Endothelial cell of hepatic sinusoid (primary cell): ENCODE measurements around the gene HIPK1.

Source experiments
- in situ Hi-C: cut with HindIII; loops from 2 replicates; pipeline ENCODE4 v1.10.0; 2017; ENCODE audit warnings: low sequenced_read_pairs

The HIPK1 gene

DNA sequence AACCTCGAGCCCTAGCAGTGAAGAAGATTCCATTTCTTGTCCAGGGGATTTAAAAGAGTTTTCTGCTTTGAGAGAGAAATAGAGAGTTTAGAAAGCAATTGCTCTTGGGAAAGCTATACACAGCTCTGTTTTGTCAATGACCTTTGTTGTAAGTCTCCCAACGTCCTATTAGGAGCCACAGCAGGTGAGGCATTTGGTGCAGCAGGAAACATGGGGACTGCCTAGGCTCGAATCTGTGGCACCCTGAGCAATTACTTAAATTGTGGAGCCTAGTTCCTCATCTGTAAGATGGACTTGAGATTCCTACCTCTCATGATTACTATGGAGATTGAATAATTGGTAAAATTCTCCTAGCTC lies 15.8 kb upstream of the HIPK1 start:
- in situ Hi-C loops: no loop called here

DNA sequence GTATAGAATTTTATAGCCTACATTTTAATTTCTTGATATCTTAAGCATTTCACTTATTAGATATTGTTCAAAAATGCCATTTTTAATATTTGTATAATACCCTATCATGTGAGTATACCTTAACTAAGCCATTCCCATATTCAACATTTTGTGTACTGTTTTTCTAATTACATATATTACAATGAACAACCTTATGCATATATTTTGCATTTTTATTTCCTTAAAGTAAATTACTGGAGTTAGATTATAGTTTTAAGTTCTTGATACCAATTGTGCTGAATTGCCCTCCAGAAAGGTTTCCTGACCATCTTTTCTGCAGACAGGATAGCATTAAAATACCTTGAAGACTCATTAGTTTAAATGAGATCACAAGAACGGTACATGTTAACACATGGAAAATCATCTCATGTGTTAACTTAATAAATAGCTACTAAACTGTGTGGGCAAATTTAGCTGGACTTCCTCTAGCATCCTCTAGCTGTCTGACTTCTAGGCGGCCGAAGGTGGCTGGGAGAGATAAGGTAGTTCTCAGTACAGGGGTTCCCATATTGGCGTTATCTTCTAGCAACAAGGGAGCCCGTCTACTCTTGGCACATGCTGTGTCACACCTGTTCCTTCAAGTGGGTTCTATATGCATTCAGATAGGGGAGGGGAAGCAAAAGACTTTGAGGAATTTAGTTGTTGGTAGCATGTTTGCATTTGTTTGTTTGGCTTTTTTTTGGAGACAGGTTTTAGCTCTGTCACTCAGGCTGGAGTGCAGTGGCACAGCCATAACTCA lies 15.0 kb upstream of the HIPK1 start:
- in situ Hi-C loops: no loop called here

DNA sequence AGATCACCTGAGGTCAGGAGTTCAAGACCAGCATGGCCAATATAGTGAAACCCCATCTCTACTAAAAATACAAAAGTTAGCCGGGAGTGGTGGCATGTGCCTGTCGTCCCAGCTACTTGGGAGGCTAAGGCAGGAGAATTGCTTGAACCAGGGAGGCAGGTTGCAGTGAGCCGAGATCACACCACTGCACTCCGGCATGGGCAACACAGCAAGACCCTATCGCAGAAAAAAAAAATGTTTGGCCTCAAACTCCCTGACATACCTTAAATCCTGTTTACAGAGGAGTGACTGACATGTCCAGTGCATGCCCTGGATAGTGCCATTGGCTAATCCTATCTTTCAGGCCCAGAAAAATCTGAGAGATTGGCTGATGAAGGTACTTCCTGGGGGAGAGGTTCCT lies 12.2 kb upstream of the HIPK1 start:
- in situ Hi-C loops: no loop called here

DNA sequence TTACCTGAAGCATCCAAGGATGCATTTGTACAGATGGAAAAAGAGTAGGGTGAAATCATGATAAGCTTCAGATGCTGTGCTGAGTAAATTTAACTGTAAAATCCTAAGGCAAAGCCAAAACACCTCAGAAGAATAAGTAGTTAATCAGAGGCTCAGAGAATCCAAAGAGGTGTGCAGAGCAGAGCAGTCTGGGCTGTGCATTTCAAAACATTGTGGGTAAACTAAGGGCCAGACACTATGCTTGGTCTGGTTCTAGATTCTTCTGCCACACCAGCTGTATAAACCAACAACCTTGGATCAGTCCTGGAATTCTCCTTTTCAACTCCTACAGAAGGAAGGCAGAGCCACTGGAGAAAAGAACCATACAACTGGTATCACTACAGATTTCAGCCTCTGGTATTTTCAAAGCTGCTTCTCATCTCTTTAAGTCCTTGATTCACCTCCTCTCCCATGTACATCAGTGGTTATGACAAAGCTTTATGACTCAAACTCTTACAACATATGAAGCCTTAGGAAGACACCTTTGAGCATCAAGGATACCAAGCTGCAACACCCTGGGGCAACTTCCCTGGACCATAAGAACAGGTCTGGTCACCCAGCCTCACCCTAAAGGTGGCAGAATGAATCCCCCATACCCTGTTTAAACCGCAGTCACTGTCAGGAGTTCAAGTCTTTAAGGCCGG lies 11.6 kb upstream of the HIPK1 start:
- in situ Hi-C loops: no loop called here

DNA sequence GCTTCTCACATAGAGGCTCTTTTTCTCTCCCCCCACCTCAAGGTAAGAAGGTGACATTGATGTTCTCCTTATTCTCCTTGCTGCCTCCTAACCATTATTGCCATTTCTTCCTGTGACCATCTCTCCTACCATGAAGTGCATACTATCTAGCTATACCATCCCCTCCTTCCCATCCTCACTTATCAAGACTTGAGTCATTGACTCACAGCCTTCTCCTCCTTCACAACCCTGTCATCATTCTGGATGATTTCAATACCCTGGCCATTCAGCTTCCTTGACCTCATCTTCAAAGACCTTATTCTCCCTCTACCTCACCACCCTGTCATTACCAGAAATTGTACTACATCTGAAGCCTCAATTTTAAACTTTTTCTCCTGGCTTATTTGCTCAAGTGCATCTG lies 10.9 kb upstream of the HIPK1 start:
- in situ Hi-C loops: no loop called here

DNA sequence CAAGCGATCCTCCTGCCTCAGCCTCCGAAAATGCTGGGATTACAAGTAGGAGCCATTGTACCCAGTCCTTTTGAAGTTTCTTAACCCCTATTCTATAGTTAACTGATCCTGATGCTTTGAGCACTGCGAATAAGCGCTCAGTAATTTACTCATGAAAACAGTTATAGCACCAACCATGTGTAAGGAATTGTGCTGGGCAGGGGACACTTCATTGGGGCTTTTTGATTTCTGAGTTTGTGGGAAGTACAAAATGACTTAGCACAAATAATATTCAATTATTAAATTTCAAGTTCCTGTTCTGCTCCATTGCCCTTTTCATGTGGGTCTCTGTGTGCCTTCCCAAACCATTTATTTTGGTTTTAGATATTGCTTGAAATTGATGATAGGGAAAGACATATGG lies 6.2 kb upstream of the HIPK1 start:
- in situ Hi-C loops: no loop called here

DNA sequence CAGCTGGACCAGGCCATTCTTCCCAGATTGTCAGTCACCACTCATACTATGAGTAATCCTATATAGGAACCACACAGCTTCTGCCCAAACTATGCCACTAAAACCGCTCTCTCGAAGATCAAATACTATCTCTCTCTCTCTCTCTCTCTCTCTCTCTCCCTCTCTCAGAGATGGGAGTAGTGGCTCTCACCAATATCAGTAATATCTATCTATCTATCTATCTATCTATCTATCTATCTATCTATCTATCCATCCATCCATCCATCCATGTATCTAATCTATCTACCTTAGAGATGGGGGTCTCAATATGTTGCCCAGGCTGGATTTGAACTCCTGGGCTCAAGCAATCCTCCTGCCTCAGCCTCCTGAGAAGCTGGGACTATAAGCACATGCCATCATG lies 4.7 kb upstream of the HIPK1 start:
- in situ Hi-C loops: no loop called here

DNA sequence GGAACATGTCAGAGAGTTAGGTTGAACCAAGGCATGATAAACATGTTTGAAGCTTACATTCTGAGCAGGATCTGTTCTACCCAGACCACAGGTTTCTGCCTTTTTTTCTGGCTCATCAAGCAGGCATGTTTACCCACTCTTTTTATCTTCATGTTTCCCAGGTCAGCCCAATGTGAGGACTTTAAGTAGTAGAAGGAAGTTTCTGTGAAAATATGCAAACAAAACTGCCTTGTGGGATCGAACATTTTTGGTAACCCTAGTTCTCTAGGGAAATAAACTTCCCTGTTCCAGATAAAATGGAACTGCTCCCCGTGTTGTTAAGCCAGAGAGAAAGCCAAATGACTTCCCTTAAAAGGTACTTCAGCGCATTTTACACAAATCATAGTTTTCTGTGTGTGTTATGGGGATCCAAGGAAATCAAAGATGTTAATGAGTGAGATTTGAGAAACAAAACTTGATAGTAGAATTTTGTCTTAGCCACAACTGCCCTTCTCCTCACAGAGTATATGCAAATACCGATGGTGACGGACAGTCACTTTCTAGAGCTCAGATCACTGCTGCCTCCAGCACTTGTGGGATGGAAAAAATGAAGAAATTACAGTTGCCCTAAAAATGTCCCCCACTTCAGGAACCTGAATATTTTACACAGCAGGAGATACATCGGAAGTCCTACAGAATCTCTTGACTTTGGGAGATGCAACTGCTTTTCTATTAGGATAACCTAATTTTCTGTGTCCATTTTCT lies 765 bp upstream of the HIPK1 start:
- in situ Hi-C loops: no loop called here

DNA sequence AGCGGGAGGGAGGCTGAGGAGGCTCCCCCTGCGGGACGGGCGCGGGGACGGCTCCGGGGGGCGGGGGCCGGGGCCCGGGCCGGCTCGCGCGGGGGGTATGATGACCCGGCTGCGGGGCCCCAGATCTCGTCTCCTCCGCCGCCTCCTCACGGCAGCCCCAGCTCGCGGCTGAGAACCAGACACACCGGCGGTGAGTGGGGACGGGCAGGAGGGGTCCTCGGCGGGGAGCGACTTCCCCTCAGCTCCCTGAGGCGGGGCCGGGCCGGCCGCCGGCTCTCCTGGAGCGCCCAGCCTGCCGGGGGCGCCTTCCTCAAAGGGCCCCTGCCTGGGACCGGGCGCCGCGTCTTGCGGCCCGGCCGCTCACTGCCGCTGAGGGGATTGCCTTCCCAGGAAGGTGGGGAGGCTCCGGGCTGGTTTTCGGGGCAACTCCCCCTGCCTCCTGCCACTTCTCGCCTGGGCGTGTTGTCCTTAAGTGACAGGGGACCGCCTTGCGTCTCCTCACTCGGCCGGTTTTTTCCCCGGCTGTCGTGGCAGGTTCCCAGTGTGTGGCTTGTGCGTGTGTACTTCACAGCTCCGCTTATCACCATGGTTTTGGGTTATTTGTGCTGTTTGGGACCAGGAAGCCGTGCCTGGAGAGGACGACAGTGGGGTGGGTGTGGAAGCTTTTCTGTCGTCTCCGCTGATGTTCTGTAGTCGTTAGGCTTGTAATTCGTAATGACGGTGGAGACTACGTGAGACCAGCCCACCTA lies 800 bp downstream of the HIPK1 start:
- in situ Hi-C loops: loop anchor here (5.0 kb wide), 1 partner anchor 98 kb away; no protein-coding TSS in a partner anchor

DNA sequence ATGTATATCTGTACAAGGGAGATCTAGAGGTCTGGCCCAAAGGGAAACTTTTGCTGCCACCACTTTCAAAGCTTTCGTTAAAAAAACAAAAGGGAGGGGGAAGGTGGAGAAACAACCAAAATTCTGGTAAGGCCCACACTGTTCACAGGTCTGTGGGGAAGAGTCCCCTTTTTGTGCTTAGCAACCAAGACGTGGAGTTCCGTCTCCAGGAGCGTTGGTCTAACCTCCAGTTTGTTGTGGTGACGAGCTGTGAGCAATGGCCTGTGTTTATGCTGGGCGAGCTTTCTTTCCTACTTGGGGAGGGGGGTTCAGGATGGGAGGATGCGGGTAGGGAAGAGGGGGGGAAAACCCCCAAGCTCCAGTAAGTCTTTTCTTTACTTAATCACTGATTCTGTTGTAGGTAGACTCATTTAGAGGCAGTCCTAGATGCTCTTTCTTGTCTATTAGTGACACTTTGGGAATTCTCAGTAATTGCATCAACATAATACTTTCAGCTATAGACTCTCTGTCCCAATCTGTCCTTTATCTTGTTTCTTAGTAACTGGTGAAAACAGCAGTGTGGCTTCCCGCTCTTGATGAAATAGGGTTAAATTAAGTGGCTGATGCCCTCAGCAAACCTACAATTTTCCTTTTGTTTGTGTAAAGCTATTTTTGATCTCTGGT lies 1.5 kb downstream of the HIPK1 start:
- in situ Hi-C loops: loop anchor here (5.0 kb wide), 1 partner anchor 98 kb away; no protein-coding TSS in a partner anchor

DNA sequence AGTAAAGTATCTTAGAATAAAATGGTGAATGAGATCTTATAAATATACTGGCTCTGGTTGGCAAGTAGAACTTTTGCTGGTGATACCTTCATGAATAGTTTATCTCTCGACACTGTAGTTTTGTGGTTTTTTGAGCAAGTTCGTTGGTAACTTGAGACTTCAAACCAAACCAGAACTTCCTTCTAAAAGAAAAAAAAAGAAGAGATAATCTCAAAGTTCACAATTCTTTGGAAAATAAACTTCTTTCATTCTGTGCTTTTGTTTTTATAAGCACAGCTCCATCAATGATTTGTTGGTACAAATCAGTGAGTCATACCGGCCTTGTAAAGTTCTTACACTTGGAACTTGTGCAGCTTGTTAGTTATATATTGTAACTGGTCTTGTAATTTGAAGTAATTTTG lies 2.3 kb downstream of the HIPK1 start:
- in situ Hi-C loops: loop anchor here (5.0 kb wide), 1 partner anchor 99 kb away; no protein-coding TSS in a partner anchor

DNA sequence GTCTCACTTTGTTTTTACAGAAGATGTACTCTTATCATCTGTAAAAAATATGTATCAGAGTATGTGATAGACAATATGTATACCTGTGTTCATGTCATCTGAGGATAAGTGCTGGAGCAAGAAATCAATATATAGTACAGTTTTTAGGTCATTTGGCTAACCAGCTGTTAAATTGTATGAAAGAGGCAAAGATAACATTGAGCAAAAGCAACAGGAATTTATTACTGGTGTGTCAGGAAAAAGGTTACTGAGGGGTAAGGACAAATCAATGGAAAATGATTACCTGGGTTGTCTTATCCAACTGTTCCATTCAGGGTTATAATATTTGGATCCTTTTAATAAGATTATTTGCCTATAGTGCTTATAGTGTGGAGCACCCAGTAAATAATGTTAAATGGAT lies 4.9 kb downstream of the HIPK1 start:
- in situ Hi-C loops: loop anchor here (5.0 kb wide), 1 partner anchor 102 kb away; no protein-coding TSS in a partner anchor

DNA sequence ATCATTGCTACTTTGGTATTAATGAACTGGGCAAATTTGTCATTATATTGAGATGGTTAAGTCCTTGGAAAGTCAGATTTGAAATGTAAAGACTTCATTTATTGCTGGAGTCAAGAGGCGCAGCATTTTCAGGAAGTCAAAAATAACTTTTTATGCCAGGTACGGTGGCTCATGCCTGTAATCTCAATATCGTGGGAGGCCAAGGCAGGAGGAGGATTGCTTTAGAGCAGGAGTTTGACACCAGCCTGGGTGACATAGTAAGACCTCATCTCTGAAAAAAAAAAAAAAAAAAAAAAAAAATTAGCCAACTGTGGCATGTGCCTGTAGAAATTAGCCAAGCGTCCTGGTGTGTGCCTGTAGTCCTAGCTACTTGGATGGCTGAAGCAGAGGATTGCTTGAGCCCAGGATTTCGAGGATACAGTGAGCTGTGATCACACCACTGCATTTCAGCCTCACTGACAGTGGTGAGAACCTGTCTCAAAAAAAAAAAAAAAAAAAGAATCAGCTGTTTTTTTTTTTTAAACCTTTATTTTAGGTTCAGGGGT lies 5.5 kb downstream of the HIPK1 start:
- in situ Hi-C loops: loop anchor here (5.0 kb wide), 1 partner anchor 102 kb away; no protein-coding TSS in a partner anchor

DNA sequence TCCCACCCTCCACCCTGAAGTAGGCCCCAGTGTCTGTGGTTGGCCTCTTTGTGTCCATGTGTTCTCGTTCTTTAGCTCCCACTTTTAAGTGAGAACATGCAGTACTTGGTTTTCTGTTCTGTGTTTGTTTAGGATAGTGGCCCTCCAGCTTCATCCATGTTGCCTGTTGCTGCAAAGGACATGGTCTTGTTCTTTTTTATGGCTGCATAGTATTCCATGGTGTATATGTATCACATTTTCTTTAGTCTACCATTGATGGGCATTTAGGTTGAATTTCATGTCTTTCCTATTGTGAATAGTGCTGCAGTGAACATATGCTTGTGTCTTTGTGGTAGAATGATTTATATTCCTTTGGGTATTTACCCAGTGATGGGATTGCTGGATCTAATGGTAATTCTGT lies 6.1 kb downstream of the HIPK1 start:
- in situ Hi-C loops: no loop called here

DNA sequence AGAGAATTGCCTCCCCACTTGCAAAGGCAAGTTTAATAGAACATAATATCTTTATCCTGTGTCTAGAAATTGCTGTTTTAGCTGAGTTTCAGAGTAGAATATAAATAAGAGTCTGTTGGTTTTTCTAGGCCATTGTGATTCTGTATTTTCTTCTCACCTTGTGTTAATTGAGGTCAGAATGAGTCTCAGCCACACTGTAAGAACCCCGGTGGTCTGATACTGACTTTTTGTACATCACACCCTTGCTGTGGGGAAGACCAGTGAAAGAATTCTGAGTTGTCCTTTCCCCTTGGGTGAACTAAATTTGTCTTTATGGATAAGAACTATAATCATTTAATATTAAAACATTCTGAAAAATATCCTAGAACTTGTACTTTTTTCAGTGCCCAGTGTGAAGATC lies 6.8 kb downstream of the HIPK1 start:
- in situ Hi-C loops: no loop called here

DNA sequence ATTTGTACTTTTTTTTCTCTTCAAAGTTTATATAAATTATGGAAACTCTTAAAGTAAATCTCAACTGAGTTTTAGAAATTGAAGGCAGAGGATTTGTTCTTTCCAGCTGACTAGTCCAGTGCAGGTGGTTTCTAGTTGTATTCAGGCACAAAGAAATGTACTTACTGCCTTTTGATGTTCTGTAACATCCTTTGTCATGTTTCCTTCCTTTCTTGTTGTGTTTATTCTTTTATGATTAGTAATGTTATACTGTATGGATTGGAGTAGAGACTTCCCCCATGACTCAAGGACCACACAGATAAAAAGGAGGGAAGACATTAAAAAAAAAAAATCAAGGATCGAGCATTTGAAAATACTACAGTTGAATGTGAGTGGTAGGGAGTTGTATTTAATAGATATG lies 8.0 kb downstream of the HIPK1 start:
- in situ Hi-C loops: no loop called here

DNA sequence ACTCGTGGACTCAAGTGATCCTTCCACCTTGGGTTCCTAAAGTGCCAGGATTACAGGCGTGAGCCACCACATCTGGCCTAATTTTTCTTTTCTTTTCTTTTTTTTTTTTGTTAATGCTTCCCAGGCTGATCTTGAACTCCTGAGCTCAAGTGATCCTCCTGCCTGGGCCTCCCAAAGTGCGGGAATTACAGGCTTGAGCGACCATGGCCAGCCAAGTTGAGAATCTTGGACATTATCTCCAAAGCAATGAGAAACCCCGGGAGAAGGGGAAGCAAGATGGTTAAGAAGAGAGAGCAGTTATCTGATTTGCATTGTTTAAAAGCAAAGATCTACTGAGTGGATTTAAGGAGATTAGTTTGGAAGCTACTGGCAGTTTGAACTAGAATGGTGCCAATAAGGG lies 9.1 kb downstream of the HIPK1 start:
- in situ Hi-C loops: no loop called here

DNA sequence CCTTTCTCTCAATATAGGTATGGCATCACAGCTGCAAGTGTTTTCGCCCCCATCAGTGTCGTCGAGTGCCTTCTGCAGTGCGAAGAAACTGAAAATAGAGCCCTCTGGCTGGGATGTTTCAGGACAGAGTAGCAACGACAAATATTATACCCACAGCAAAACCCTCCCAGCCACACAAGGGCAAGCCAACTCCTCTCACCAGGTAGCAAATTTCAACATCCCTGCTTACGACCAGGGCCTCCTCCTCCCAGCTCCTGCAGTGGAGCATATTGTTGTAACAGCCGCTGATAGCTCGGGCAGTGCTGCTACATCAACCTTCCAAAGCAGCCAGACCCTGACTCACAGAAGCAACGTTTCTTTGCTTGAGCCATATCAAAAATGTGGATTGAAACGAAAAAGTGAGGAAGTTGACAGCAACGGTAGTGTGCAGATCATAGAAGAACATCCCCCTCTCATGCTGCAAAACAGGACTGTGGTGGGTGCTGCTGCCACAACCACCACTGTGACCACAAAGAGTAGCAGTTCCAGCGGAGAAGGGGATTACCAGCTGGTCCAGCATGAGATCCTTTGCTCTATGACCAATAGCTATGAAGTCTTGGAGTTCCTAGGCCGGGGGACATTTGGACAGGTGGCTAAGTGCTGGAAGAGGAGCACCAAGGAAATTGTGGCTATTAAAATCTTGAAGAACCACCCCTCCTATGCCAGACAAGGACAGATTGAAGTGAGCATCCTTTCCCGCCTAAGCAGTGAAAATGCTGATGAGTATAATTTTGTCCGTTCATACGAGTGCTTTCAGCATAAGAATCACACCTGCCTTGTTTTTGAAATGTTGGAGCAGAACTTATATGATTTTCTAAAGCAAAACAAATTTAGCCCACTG lies 11.5 kb downstream of the HIPK1 start:
- in situ Hi-C loops: no loop called here

DNA sequence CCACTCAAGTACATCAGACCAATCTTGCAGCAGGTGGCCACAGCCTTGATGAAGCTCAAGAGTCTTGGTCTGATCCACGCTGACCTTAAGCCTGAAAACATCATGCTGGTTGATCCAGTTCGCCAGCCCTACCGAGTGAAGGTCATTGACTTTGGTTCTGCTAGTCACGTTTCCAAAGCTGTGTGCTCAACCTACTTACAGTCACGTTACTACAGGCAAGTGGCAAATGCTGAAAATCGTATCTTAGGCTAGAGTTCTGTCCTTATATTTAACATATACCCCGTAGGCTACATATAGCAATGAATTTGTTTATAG lies 12.1 kb downstream of the HIPK1 start:
- in situ Hi-C loops: no loop called here
